HG02938 (cell line): Measurements from ENCODE around the gene ZNF148.

ENCODE experiments used
- ATAC-seq: cut with Tn5 transposase; IDR thresholded peaks from one replicate; pipeline ENCODE4 v1.9.1; 2021; ENCODE audit warnings: mild to moderate bottlenecking, moderate library complexity; ENCODE audit not compliant: unreplicated experiment

ZNF148 gene

DNA sequence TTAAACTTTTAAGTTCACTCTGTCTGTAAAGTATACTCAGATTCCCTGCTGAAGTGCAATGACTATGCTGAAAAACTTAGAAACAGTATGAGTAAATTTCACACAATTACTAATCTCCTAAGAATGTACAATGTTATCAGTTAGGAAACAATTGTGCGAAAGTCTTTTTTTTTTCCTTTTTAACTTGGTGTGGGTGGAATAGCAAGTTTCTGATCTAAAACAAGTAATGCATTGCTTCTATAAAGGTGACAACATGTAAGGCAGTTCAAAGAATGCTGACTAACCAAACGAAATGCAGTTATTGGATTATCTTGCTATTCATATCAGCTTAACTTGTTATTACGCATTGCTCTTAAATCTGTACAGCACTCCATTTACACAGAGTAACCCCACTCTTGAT is 143.2 kb downstream of the ZNF148 start:
- ATAC-seq = no peak

- no peak for ATAC-seq
Measured at GRCh38 chr3:125229707-125230106, 145.4 kb downstream of the ZNF148 start.

DNA sequence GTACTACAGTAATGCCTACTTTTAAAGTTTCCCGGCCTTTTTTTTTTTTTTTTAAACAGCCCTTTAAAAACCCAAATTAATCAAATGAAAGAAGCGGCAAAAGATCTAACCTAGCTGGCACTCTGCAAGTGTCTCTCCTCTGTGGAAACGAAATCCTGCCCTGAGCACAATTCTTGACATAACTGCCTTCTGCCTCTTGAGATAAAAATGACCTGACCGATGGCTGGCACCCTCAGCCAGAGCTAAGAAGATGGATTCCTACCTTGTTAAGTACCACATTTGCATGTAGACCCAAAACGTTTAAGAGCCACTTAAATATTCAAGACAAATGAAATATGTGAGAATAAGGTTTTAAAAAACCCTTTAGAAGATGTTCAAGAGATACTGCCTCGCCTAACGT is 146.0 kb downstream of the ZNF148 start:
- ATAC-seq = no peak

- no peak for ATAC-seq
Measured at GRCh38 chr3:125221831-125222230, 153.3 kb downstream of the ZNF148 start.

DNA sequence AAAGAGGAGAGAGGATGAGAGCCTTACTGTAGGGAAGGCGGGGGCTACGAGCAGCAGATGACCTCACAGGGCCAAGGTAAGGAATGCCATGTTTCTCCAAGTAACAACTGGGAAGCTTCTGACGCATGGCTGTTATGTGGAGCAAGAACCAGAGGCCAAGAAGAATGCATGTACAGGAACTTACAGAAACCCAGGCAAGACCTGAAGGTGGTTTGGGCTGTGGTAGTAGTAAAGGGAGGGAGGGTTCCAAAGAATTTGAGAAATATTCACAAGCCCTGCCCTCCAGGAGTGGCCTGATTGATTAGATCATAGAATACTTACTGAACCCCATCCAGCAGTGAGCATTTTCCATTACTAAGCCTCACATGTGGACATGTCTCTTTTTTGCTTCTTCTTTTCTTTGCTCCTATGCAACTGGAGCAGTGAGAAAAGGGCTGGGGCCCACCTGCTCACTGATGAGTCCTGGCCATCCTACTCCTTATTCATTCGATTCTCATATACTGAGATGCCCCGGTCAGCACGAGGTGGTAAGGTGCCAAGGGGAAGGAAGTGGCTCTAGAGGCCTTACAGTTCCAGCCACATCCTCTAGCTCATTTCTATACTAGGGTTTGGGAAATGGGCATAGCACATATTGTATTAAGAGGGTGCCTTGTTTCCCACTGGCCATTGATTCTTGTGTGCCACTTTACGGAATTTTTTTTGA is 154.2 kb downstream of the ZNF148 start:
- ATAC-seq = no peak

DNA sequence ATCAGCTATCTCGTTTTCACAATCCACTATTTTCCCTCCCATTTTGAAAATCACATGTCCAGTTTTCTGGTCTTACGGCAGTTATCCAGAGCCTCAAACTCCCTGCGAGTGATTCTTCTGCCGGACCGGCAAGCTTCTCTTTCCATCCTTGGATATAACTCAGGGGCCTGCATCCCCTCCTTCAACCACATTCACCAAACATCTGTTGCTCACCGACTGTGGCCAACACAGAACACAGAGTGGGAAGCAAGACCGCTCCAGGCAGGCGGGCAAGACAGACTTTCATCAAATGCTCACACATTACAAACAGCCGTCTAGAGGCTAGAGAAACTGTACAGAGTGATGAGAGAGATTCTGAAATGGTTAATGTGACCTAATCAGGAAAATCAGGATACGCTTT is 154.9 kb downstream of the ZNF148 start:
- no peak for ATAC-seq

GRCh38 chr3:125219261-125219701 is 155.8 kb downstream of the ZNF148 start:
- no peak for ATAC-seq

DNA sequence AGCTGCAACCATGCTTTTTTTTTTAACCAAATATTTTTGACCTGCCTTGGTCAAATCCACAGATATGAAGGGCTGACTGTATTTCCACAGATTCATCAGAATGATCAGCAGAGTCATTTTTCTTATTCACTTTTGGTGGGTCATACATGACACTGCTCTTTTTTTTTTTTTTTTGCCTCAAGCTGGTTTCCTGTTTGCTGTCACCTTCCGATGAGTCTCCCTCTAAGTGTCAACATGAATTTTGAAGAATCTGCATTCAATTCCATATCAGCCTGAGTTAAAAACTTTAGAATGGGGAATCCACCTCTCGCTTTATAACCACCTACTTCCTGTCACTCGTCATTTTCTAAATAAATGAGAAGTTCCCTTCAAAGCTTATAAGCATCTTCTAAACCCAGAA is 160.4 kb downstream of the ZNF148 start:
- no peak for ATAC-seq

GRCh38 chr3:125213946-125214542 is 161.1 kb downstream of the ZNF148 start:
- no peak for ATAC-seq

GRCh38 chr3:125213364-125213755 is 161.8 kb downstream of the ZNF148 start:
- ATAC-seq = no peak

DNA sequence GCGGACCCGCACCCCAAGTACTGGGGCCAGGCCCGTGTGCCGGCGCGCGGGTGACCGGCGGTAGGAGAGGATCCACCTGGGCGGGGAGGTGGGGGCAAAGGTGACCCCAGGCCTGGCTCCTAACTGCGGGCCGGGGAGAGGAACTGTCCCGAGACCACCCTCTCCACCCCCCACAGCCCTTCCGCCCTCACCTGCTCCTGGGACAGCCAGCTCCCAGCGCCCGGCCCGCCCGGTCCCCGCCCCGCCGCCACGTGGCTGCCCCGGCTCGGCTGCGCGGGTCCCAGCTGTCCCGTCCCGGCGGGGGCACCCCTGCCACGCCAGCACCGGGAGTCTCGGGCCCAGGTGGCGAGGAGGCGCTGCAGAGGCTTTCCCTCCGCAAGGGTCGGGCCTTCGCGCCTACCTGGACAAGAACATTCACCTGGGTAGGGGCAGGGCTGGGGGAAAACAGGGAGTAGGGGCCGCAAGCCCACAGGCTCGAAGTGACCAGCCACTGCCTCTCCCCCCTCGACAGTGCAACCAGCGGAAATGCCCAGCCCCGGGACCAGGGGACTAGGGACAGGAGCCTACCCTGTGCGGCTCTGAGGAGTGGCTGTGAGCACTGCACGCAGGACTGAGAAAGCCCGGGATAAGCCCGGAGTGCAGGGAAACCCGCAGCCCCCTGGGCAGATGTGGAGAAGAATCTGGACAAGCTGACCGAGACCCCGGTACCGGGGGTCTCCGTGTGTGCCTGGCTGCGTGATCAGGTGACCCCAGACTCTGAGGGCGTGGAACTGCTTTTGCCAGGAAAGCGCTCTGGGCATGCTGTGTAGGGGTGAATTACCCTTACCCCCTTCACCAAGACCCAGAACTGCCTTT is 162.4 kb downstream of the ZNF148 start, which contains the start of gene SLC12A8:
TSS of gene SLC12A8 (minus strand) at position 240 of the 855 bp plus-strand sequence. CDS start 1,399 bp downstream, outside the sequence.
- no peak for ATAC-seq

DNA sequence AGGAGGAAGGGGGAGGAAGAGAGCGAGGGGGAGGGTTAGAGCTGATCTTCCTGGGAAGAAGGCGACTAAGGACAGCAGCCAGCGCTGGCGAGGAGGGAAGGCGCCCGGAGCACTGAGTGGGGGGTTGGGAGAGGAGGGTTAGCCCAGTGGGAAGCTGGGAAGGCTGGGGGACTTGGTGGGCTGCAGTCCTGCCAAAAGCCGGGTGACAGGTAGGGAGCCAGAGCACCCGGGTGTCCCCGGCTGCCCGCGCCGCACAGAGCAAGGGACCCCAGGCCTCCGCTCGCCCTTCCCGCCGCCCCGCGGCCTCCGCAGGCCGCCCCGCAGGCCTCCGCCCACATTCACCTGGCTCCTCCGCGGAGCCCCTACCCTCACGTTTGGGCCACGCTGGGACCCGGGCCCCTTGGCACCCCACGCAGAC is 163.0 kb downstream of the ZNF148 start:
- no peak for ATAC-seq

DNA sequence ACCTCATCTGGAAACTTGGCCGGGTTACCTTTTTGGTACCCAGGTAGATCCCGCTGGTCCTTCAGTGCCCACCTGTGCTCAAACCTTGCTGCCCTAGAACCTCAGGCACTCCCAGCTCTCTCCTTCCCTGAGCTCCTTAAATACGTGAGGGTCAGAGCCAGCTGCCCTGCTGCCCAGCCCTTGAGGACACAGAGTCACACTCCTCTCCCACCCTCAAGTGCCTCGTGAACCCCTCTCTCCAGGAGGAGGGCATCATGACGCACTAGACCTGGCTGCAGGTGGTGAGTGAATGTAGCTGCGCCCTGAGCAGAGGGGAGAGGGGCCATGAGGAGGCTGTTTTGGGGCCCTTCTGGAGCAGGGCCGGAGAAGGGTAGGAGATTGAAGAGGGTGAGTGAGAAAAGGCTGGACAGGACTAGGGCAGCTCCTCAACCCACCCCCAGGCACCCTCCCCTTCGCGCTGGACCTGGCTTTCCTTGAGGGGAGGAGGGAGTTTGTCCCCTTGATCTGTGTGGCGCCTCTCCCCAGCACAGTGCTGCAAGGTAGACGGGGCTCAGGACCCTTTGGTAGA is 163.5 kb downstream of the ZNF148 start:
- no peak for ATAC-seq

GRCh38 chr3:125207949-125208568 is 167.1 kb downstream of the ZNF148 start:
- no peak for ATAC-seq

DNA sequence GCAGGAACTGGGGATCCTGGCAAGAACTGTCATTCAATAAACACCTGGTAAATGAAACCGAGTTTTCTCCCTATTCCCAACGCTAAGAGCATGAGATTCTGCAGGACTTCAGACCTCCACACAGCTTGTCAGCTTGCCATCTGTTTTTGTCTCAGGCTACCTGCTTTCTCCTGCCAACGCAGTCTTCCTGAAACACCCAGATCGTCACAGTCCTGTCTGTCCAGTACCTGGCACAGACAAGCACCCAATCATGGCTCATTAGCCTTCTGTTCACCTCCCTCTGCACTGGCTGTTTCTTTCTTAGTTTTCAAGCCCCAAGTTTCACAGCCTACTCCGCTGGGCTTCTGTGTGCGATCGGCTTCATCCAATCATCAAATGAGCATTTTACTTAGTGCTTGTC is 167.6 kb downstream of the ZNF148 start:
- no peak for ATAC-seq

DNA sequence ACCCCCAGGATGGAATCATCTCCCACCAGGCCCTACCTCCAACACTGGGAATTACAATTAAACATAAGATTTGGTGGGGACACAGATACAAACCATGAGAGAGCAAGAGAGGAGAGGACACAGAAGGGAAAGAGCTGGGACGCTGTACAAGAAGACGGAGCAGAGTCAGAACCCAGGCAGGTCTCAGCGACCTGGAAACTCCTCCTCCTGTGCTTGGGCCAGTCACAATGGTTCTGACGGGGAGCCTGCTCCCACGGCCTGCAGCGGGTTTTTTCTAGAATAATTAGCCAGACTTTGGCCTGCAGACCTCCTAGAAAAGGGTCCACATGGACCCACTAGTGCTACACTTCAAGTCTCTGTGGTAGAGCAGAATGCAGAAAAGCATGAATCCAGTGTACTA is 168.2 kb downstream of the ZNF148 start:
- no peak for ATAC-seq

DNA sequence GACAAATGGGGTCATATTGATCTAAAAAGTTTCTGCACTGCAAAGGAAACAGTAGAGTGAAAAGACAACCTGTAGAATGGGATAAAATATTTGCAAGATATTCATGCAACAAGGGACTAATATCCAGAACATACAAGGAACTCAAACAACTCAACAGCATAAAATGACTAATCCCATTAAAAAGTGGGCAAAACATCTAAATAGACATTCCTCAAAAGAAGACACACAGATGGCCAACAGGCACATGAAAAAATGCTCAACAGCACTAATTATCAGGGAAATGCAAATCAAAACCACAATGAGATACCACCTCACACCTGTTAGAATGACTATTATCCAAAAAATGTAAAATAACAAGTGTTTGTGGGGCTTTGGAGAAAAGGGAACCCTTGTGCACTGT is 171.4 kb downstream of the ZNF148 start:
- ATAC-seq = no peak

GRCh38 chr3:125202197-125202596 is 172.9 kb downstream of the ZNF148 start:
- ATAC-seq = no peak

DNA sequence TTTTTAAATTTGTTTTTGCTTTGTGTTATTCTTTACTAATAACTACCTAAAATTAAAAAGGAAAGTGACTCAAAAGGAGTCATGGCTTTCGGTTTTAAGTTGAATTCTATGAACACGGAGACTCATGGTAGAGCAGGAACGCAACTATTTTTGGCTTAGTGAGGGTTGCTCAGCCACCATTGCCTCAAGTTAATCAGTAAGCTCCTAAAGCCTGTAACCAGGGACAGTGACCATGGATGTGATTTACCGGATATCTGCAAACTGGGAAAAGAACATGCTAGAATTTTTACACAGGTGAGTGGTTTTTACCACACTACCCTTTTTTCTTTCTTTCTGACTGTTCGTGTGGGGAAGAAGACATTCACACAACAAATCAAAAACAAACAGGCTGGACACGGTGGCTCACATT is 174.4 kb downstream of the ZNF148 start:
- ATAC-seq = peak; percentile 78

- no peak for ATAC-seq
Measured at GRCh38 chr3:125194849-125195601, 180.1 kb downstream of the ZNF148 start.
